Limb (tissue), 2 donors: ENCODE results near the gene PITRM1.

Experiments used
- DNase-seq, 2 donors: peaks; one replicate each; pipeline ENCODE4 v3.0.0-alpha.2; 2016; ENCODE audit errors: extremely low spot score in 2 of 2

The PITRM1 gene

GRCh38 chr10:3141351-3142005 is 31.1 kb downstream of the PITRM1 start:
- DNase-seq = no peak

GRCh38 chr10:3140280-3140679 is 32.3 kb downstream of the PITRM1 start:
- no peak for DNase-seq

GRCh38 chr10:3139216-3139910 is 33.2 kb downstream of the PITRM1 start:
- no peak for DNase-seq

GRCh38 chr10:3137958-3138726 is 34.4 kb downstream of the PITRM1 start:
- no peak for DNase-seq

GRCh38 chr10:3136763-3137611 is 35.6 kb downstream of the PITRM1 start:
- DNase-seq = peak in 1 of 2 donors; percentile 59

- DNase-seq = peak in 1 of 2 donors; percentile 21
Measured at GRCh38 chr10:3136336-3136735, 36.2 kb downstream of the PITRM1 start.

GRCh38 chr10:3135006-3135405 is 37.6 kb downstream of the PITRM1 start:
- no peak for DNase-seq

GRCh38 chr10:3133948-3134347 is 38.6 kb downstream of the PITRM1 start:
- DNase-seq = no peak

GRCh38 chr10:3132036-3133025 is 40.3 kb downstream of the PITRM1 start:
- DNase-seq = no peak

- DNase-seq = no peak
Measured at GRCh38 chr10:3131098-3131497, 41.5 kb downstream of the PITRM1 start.

GRCh38 chr10:3129581-3130340 is 42.8 kb downstream of the PITRM1 start:
- no peak for DNase-seq

- no peak for DNase-seq
Measured at GRCh38 chr10:3128379-3129130, 44.0 kb downstream of the PITRM1 start.

- no peak for DNase-seq
Measured at GRCh38 chr10:3127921-3128320, 44.7 kb downstream of the PITRM1 start.

- DNase-seq = peak in 1 of 2 donors; percentile 51
Measured at GRCh38 chr10:3126741-3127346, 45.7 kb downstream of the PITRM1 start.

- no peak for DNase-seq
Measured at GRCh38 chr10:3126249-3126648, 46.3 kb downstream of the PITRM1 start.

- no peak for DNase-seq
Measured at GRCh38 chr10:3125527-3126170, 46.9 kb downstream of the PITRM1 start.

GRCh38 chr10:3124412-3125175 is 48.0 kb downstream of the PITRM1 start:
- DNase-seq = no peak
